ENCODE data around the gene CDKN1C. TPM values are rescaled to one million over a fixed set of nuclear protein-coding genes. Genes with fewer than 3 reads are reported as not detected.
"Not testable (repeated sequence)": the region's sequence is repeated elsewhere in the genome, so short reads cannot be mapped to it uniquely, and the experiment has no call there.

Gene CDKN1C
- total RNA-seq, 1 experiment from 2014 or later = 40.5 TPM

DNA sequence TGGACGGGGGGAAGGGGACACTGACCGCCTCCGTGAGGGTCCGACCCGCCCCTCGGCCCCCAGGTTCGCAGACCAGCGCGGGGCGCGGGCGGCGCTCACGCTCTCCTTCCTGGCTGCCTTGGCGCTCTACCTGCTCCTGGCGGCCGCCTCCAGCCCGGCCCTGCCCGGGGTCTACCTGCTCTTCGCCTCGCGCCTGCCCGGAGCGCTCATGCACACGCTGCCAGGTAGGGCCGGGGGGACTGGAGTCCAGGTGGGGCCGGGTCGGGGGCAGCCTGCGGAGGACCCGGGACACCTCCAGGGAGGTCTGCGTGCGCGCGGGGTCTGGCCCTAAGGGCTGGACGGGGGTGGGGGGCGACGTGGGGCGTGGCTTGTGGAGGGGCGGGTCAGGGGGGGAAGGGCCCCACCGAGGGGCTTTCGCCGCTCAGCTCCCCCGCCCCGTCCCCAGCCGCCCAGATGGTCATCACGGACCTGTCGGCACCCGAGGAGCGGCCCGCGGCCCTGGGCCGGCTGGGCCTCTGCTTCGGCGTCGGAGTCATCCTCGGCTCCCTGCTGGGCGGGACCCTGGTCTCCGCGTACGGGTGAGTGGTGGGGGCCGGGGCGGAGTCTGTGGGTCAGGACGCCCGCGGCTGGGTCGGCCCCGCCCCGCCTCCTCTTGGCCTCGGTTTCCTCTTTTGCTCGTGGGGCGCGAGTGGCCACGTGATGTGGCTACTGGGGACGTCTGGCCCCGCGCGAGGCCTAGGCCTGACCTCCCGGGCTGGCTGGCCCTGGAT is 23.7 kb upstream of the CDKN1C start:
- no peak for DNase-seq (ENCODE audit: low spot score)

DNA sequence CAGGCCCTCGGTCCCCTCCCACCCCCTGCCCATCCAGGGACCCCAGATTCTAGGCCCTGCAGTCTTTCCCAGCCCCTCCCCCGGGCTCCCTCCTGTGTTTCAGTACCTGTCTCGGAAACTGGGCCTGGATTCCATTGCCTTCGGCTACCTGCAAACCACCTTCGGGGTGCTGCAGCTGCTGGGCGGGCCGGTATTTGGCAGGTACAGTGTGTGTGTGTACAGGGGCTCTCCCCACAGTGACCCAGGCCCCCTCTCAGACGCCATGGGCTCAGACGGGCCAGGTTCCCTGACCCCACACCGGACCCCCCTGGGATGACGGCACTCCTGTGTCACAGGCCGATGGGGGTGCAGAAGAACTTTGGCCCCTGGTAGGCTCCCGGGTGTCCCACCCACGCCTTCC is 22.6 kb upstream of the CDKN1C start:
- DNase-seq (ENCODE audit: low spot score) = no peak

DNA sequence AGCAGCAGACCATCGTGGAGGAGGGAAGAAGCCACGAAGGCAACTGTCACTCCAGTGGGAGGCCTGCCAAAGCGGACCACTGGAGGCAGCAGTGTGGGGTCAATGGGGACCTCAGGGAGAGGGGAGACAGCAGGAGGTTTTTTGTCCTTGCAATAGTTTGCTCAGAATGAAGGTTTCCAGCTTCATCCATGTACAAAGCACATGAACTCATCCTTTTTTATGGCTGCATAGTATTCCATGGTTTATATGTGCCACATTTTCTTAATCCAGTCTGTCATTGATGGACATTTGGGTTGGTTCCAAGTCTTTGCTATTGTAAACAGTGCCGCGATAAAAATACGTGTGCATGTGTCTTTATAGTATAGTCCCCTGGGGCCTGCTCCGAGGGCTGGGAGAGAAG is 19.7 kb upstream of the CDKN1C start:
- DNase-seq (ENCODE audit: low spot score) = not testable (repeated sequence)

DNA sequence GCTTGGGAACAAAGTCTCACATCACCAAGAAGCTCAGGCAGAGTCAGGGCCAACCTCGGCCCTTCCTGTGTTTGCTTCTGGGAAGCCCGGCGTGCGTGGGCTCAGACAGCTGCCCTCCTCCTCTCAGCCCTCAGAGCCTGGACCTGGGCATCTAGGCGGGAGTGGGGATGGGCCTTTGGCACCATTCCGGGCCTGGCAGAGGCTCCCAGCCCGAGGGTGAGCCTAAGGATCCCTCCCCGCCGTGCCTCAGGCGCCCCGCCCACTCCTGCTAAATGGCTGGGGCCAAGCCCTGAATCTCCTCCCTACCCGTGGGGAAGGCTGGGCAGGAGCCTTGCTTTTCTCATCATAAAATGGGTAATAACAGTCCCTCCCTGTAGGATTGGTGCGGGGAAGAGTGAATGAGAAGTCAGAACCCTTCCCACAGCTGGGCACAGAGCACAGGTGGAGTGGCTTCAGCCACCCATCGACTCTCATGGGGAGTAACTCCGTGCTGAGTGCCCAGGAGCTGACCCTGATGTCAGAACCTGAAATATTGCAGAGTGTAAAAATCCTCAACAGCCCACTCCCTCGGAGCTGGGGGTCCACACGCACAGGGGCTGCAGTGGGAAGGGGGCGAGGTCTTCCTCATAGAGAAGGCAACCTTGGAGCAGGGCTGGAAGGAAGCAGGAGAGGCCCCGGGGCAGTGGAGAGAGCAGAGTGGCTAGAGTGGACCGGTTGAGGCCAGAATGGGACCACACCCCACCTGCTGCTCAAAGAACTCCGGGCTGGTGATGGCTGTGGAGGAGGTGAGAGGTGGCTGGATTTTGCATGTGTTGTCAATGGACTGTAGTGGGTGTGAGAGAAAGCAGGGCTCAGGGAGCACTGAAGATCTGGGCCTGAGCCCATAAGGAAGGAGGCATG is 18.8 kb upstream of the CDKN1C start:
- DNase-seq (ENCODE audit: low spot score) = no peak

DNA sequence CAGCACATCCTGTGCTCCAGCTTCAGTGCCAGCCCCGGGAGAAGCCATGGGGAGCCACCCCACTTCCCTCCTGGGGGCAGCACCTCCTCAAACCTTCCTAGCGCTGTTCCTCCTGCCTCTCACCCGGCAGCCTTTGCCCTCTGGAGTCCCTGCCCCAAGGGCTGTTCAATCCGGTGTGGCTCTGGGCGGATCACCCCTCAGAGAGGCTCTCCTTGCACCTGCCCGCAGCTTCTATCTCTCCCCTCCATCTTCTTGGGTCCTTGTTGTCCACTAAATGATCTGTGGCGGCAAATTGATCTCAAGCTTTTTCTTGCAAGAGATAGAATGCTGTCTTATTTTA is 18.1 kb upstream of the CDKN1C start:
- DNase-seq (ENCODE audit: low spot score) = no peak

DNA sequence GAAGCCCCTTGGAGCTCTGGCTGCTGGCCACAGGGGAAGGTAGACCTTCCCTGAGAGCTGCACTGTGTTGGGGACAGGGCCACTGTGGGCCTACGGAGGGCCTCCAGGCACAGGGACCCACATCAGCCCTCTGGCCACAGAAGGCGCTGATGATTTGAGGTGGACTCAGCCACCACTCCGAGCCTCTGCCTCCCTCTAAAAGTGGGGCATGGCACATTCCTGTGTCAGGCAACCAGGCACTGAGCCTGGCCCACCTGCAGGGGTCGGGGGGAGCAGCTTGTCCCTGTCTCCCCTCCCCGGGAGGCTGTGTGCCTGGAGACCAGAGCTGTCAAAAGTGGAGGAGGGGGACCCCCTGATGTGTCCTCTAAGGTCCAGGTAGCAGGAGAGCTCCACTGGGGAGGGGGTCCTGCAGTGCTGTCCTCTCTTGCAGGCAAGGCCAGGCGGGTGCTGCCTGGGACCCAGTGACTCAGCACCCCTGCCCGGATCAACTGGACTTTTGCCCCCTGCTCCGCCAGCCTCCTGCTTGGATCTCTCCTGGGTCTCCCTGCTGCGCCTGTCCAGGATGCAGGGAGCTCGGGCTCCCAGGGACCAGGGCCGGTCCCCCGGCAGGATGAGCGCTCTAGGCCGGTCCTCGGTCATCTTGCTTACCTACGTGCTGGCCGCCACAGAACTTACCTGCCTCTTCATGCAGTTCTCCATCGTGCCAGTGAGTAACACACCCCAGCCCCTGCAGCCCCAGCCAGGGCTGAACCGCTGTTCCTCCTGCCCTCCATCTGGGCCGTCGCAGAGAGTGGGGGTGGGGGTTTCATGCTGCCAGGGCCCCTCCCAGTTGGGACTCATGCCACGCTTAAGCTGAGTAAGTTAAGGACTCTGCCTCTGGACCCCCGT is 17.5 kb upstream of the CDKN1C start:
- DNase-seq (ENCODE audit: low spot score) = no peak

DNA sequence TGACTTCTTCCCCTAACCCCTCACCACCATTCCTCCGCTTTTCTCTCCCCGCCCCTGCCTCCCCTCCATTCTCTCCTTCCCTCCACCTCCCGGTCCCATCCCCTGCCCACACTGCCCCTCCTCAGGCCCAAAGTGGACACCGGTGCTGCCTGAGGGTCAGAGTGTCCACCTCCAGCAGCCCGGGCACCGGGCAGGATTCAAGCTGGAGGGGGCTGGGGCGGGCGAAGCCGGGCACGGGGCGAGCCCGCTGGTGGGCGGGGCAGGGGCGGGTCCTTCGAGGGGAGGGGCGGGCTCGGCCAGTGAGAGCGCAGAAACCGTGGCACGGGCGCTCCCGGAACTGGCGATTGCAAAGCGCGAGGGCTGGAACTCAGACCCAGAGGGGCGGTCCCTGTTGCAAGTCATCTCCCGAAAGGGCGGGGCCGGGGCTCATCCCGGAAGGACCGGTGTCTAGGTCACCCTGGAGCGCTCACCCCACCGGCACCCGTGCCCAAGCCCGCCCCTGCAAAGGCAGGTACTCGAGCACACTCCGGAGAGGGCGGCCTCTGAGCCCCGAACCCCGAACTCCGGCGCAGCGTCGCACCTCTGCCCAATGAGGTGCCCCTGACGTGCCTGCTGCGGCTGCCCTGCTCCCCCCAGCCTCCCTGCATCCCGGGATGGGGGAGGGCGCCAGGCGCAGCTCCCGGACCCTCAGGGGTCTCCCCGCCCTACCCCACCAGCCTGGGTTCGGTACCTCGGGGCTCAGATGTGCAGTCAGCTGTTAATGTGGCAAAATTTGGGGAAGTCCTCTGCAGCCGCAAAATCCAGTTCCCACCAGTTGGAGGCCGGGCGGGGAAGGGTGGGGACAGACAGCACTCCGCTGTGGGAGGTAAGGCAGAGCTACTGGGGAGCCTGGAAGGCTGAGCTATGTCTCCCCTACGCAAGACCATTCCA is 16.5 kb upstream of the CDKN1C start:
- DNase-seq (ENCODE audit: low spot score) = peak; percentile 94

DNA sequence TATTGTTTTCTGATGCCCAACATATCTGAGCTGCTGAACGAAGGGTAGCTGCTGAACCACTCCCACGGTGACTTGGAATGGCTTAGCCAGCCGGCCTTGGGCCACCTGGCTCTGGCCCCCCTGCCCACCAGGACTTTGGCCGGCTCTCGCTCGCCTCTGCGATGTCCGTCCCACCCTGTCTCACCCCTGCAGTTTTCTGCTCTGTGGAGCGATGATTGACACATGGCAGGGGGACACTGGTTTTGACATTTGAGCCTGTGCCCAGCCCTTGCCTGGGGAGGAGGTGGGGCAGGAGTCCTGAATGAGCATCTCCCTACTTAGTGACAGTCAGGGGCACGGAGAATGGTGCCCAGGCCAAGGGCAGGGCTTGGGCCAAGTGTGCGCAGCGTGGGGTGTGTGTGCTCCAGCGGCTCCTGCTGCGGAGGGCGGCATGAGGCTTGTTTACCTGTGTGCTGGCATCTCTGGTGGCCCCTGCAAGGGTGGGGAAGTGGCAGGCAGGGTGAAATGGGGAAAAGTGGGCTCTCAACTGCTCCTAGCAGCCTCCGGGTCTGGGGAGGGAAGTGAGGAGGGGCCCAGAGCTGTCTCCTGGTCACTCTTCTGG is 15.7 kb upstream of the CDKN1C start:
- DNase-seq (ENCODE audit: low spot score) = no peak

DNA sequence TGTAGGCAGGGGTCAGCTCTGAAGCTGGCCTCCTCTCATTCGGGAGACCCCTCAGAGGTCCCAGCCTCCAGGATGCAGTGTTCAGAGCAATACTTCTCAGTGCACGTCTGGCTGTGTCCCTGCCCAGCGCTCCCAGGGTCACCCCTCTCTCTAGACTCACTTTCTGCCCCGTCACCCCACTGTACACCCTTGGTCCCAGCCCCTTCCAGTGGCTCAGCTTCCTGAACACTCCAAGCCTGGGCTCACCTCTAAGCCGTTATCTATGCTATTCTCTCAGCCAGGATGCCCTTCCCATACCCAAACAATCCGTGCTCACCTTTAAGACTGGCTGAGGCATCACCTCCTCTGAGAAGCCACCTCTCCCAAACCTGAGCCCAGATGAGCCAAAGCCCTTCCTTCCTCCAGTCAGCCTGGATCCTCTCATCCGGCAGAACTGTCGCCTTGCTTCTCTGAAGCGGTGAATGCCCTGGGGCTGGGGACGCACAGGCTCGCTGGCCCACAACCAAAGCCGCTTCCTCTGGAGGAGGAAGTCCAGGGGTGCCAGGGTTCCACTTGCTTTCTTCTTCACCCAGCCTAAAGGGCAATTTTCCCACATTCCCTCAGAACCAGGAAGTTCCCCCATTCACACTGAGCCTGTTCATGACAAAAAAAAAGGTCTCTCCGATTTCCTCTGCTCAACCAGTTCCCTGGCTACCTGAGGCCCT is 13.7 kb upstream of the CDKN1C start:
- DNase-seq (ENCODE audit: low spot score) = no peak

DNA sequence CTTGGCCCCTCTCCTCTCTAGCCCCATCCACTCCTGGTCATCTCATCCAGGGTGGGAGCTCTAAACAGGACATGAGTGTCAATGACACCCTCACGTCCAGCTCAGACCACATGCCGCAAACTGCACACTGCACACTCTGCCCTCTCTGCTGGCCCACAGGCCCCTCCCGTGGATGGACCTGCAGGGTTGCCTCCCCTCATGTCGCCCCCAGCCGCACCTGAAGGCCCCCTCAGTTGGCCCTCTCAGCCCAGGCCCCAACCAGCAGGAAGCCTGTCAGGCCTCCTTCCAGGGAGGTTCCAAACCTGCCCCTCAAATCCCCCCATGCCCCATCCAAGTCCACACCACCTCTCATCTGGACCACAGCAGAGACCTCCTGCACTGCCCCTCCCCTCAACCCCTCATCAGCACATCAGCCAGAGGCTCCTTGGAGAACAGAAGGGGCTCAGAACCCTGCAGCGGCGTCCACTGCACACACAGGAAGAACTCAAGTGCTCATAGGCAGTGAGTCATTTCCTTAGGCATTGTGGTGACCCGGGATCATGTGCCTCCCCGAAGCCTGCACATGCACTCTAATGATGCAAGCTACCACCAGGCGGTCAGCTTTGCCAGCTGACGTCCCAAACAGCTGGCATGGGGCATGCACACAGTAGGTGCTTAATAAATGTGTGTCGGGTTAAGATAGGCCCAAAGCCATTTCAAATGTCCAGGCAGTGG is 12.9 kb upstream of the CDKN1C start:
- DNase-seq (ENCODE audit: low spot score) = peak; percentile 96

DNA sequence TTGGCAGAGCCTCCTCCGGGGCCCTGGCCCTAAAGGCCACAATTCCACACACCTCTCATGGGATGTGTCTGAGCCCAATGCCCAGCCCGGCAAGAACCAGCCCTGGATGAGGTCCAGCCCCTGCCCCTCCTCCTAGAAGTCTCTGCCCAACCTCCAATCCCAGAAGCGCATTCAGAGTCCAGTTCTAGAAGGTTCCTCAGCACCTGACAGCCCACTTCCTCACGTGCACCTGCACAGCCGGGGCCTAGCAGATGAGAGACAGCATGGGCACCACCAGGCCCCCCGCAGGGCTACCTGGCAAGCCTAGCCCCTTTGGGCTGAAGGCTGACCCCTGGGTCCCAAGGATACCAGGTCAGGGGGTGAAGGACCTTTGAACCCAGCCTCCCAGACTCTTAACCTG is 11.5 kb upstream of the CDKN1C start:
- no peak for DNase-seq (ENCODE audit: low spot score)

DNA sequence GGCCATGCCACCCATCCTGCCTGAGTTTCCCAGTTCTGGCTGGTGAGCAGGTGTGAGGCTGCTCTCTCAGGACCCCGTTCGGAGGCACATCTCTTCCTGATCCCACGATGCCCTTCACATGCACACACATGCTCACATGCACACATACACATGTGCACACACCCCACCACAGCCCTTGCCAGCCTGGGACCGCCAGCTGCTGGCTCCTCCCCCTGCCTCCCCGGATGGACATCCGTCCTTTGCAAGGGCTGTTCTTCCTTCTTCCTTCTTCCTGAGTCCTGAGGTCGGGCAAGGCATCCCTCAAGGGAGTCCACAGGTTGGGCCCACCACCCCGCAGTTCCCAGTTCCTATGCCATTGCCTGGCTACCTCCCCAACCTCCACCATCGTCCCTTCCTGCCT is 10.5 kb upstream of the CDKN1C start:
- DNase-seq (ENCODE audit: low spot score) = no peak

DNA sequence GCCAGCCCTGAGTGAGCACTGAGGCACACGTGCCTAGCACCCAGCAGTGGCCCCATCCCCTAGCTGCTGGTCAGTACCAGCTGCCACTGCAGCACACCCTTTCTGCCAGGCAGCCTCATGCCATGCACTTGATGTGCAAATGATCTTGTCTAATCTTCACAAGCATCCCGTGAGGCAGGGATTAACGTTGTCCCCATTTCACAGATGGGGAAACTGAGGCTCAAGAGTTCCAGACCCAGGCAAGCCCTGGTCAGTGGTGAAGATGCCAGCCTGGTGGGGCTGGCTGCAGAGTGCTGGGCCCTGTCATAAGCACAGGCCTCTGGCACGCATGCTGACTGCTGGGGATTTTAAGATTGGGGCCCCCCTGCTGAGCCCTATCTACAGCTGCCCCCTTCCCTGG is 8.4 kb upstream of the CDKN1C start:
- no peak for DNase-seq (ENCODE audit: low spot score)

DNA sequence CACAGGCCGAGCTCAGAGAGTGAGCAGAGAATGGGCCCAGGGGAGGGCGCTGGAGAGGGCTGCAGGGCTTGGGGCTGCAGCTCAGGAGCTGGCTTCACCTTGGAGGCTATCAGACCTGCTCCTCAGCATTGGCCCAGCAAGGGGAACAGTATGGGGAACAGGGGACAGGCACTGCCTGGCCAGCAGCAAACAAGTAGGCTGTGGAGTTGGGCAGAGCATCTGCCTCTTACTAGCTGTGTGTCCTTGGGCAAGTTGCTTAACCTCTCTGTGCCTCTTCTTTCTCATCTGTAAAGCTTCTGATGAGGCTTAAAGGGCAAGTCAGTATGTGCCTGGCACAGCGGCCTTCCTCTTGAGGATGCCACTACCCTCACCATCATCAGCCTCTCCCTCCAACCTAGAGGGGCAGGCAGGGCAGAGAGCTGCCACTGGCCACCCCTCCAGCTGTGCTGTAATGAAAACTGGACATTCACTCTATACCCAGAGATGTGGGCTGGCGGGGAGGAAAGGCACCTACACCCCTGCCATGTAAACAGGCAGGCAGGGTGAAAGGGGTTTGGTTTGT is 7.5 kb upstream of the CDKN1C start:
- no peak for DNase-seq (ENCODE audit: low spot score)

DNA sequence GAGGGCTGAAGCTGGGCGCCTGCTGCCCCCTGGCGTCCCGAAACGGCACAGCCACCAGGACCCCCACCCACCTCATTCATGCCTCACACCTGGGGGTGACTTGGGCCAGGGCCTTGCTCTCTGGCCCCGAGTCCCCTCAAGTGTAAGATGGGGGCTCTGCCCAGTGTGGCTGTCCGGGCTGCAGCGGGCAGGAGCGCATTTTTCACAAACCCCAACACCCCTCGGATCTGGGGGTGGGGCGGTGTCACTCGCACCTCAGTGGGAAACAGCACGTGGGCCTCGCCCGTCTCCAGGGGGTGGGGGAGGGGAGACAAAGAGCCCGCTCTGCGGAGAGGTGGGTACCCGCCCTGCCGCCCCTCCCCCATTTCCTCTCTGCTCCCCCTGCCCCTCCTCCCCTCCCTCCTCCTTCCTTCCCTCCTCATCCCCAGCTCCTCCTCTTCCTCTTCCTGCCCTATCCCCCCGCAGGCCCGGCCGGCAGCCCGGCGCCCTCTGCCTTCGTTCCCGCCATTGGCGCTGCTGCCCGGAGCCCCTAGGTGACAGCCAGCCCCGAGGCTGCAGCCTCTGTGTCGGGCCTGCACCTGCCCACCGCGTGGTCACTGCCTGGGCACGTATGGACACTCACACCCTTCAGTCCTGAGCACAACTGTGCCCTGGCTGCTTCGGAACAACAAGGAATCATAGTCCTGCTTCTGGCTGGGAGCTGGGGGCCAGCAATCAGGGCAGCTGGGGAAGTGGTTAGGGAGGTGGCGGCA is 6.8 kb upstream of the CDKN1C start:
- peak; percentile 73 for DNase-seq (ENCODE audit: low spot score)

DNA sequence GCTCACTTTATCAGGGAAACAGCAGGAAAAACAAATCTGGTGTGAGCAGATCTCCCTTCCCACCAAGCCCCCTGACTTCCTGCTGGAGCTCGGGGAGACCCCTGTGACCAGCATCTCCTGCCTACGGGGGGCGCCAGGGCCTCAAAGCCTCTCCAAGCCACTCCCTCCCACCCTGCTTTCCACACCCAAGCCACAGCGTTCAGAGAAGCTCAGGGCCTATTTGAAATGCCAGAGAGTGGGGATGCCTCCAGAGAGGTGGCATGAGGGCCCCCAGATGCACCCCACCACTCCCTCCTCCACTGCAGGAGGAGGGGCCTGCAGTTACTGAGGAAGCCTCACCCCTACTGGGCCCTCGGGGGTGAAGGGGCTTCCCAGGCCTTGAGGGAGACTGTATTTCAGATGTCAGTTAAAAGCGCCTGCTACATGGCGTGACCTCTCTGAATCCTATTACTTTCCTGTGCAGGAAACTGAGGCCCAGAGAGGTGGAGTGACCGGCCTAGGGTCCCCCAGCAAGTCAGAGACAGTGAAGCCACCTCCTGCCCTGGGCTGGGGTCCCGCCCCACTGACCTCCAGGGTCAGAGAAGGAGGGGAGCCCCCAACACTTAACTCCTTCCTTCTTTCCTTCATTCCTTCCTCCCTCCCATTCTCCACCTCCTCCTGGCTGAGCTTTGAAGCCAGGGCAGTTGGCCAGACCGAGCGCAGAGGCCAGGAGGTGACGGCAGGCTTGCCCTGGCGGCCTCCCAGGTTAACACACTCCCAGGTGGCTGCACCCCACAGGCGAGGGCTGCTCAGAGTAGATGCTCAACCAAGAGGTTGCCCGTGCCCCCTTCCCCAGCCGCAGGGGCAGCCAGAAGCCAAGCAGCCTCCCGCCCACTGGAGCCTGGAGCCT is 6.0 kb upstream of the CDKN1C start:
- DNase-seq (ENCODE audit: low spot score) = peak; percentile 63
